WTC11 (cell line): ENCODE data around the gene PKN3. TPM values are rescaled to one million over a fixed set of nuclear protein-coding genes. Genes with fewer than 3 reads are reported as not detected.

Source experiments
- ATF1 ChIP-seq: sonication (generic); formaldehyde crosslinking; IDR thresholded peaks from 2 replicates; pipeline ENCODE4 v1.8.1; 2023; ENCODE audit warnings: mild to moderate bottlenecking, moderate library complexity, missing genetic modification reagents
- GTF2I ChIP-seq: fragments of 250-450 bp; sonication (Bioruptor Pico); conservative IDR thresholded peaks from 2 replicates; pipeline ENCODE4 v1.4.0; 2021; ENCODE audit warnings: mild to moderate bottlenecking
- MYBL2 ChIP-seq: sonication (generic); formaldehyde crosslinking; IDR thresholded peaks from 2 replicates; pipeline ENCODE4 v1.8.1; 2023; ENCODE audit warnings: mild to moderate bottlenecking, moderate library complexity, missing genetic modification reagents
- NFATC4 ChIP-seq: fragments of 250-450 bp; sonication (Bioruptor Pico); IDR thresholded peaks from 2 replicates; pipeline ENCODE4 v1.9.0; 2021; ENCODE audit warnings: mild to moderate bottlenecking
- NR1H2 ChIP-seq: sonication (generic); formaldehyde crosslinking; IDR thresholded peaks from 2 replicates; pipeline ENCODE4 v1.9.0; 2021; ENCODE audit warnings: mild to moderate bottlenecking, moderate library complexity, missing genetic modification reagents
- NR3C1 ChIP-seq: sonication (generic); formaldehyde crosslinking; conservative IDR thresholded peaks from 2 replicates; pipeline ENCODE4 v1.8.1; 2023; ENCODE audit warnings: low read depth, mild to moderate bottlenecking, missing genetic modification reagents
- RELA ChIP-seq: sonication (generic); formaldehyde crosslinking; IDR thresholded peaks from 2 replicates; pipeline ENCODE4 v1.8.1; 2022; ENCODE audit warnings: missing genetic modification reagents, mild to moderate bottlenecking, borderline replicate concordance
- SOX15 ChIP-seq: fragments of 250-450 bp; sonication (Bioruptor Pico); IDR thresholded peaks from 2 replicates; pipeline ENCODE4 v1.9.0; 2021; ENCODE audit warnings: mild to moderate bottlenecking
- ZNF121 ChIP-seq: sonication (generic); formaldehyde crosslinking; IDR thresholded peaks from 2 replicates; pipeline ENCODE4 v1.8.0; 2023; ENCODE audit warnings: missing genetic modification reagents
- ZNF416 ChIP-seq: fragments of 250-450 bp; sonication (Bioruptor Pico); IDR thresholded peaks from 2 replicates; pipeline ENCODE4 v1.9.0; 2021; ENCODE audit warnings: mild to moderate bottlenecking, inconsistent platforms
- total RNA-seq: library from RNA; stranded (reverse); gene quantifications from 3 replicates; pipeline ENCODE4 v1.2.3, GENCODE V29; 2021
- TF ChIP-seq, protein P1 (sequence below): sonication (generic); formaldehyde crosslinking; IDR thresholded peaks from 2 replicates; pipeline ENCODE4 v1.8.0; 2022; ENCODE audit warnings: mild to moderate bottlenecking, missing genetic modification reagents
- TF ChIP-seq, protein P2 (sequence below): sonication (generic); formaldehyde crosslinking; IDR thresholded peaks from 2 replicates; pipeline ENCODE4 v1.8.0; 2023; ENCODE audit warnings: missing genetic modification reagents, mild to moderate bottlenecking, borderline replicate concordance
- TF ChIP-seq, protein P3 (sequence below): sonication (generic); formaldehyde crosslinking; conservative IDR thresholded peaks from 2 replicates; pipeline ENCODE4 v1.8.1; 2023; ENCODE audit warnings: mild to moderate bottlenecking, low read depth, missing genetic modification reagents, moderate library complexity
- TF ChIP-seq, protein P4 (sequence below): sonication (generic); formaldehyde crosslinking; IDR thresholded peaks from 2 replicates; pipeline ENCODE4 v1.8.1; 2022; ENCODE audit warnings: missing genetic modification reagents, borderline replicate concordance
- TF ChIP-seq, protein P5 (sequence below): sonication (generic); formaldehyde crosslinking; IDR thresholded peaks from 2 replicates; pipeline ENCODE4 v1.8.0; 2023; ENCODE audit warnings: mild to moderate bottlenecking, missing genetic modification reagents
- TF ChIP-seq, protein P6 (sequence below): sonication (generic); formaldehyde crosslinking; IDR thresholded peaks from 2 replicates; pipeline ENCODE4 v1.8.1; 2022; ENCODE audit warnings: mild to moderate bottlenecking, missing genetic modification reagents, moderate library complexity, borderline replicate concordance
- TF ChIP-seq, protein P7 (sequence below): sonication (generic); formaldehyde crosslinking; IDR thresholded peaks from 2 replicates; pipeline ENCODE4 v1.8.0; 2022; ENCODE audit warnings: mild to moderate bottlenecking, missing genetic modification reagents
- TF ChIP-seq, protein P8 (sequence below): sonication (generic); formaldehyde crosslinking; IDR thresholded peaks from 2 replicates; pipeline ENCODE4 v1.8.1; 2023; ENCODE audit warnings: mild to moderate bottlenecking, missing genetic modification reagents, moderate library complexity
- TF ChIP-seq, protein P9 (sequence below): sonication (generic); formaldehyde crosslinking; IDR thresholded peaks from 2 replicates; pipeline ENCODE4 v1.8.1; 2022; ENCODE audit warnings: low read depth, mild to moderate bottlenecking, moderate library complexity, missing genetic modification reagents, borderline replicate concordance

Gene PKN3
- total RNA-seq, 1 experiment from 2014 or later: 24.1 TPM

DNA sequence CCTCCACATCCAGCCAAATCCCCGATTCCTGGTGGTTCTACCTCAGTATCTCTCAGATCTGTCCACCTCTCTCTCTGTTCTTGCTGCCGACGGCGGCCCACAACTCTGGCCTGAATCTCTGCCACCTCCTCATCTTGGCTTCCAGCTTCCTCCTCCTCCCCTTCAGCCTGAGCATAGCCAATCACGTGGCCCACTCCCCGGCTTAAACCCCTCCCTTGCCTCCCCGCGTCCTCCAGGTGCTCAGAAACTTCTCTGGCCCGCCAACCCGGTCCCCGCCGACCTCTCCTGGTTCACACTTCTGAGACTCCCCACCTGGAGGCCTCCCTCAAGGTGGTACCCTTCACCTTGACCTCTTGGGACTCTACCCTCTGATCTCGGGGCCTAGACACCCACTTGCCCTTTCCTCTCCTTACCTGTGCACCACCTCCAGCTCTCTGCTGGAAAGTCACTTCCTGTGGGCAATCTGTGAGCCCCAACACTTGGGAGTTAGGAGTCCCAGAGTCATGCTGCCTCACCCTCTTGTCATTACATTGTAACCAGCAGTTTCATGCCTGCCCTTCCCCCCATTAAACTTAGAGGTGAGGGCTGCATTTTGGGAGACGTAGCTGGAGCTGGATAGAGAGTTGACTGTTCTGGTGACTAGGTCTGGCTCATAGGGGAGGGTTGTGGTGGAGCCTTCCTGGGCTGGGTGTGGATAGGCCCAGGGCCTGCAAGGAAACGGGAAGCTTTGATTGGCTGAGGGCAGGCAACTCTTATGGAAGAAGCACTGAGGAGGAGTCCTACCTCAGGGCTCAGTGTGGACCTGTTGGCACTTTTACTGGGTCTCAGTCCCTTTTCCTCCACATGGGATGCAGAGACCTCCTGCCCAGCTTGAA lies 17.7 kb upstream of the PKN3 start (continued):
- TF ChIP-seq, protein P1, sequence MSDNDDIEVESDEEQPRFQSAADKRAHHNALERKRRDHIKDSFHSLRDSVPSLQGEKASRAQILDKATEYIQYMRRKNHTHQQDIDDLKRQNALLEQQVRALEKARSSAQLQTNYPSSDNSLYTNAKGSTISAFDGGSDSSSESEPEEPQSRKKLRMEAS (CRISPR knock-in tag): peak; percentile 71; the same call in 1 of the 2 replicates
- TF ChIP-seq, protein P2, sequence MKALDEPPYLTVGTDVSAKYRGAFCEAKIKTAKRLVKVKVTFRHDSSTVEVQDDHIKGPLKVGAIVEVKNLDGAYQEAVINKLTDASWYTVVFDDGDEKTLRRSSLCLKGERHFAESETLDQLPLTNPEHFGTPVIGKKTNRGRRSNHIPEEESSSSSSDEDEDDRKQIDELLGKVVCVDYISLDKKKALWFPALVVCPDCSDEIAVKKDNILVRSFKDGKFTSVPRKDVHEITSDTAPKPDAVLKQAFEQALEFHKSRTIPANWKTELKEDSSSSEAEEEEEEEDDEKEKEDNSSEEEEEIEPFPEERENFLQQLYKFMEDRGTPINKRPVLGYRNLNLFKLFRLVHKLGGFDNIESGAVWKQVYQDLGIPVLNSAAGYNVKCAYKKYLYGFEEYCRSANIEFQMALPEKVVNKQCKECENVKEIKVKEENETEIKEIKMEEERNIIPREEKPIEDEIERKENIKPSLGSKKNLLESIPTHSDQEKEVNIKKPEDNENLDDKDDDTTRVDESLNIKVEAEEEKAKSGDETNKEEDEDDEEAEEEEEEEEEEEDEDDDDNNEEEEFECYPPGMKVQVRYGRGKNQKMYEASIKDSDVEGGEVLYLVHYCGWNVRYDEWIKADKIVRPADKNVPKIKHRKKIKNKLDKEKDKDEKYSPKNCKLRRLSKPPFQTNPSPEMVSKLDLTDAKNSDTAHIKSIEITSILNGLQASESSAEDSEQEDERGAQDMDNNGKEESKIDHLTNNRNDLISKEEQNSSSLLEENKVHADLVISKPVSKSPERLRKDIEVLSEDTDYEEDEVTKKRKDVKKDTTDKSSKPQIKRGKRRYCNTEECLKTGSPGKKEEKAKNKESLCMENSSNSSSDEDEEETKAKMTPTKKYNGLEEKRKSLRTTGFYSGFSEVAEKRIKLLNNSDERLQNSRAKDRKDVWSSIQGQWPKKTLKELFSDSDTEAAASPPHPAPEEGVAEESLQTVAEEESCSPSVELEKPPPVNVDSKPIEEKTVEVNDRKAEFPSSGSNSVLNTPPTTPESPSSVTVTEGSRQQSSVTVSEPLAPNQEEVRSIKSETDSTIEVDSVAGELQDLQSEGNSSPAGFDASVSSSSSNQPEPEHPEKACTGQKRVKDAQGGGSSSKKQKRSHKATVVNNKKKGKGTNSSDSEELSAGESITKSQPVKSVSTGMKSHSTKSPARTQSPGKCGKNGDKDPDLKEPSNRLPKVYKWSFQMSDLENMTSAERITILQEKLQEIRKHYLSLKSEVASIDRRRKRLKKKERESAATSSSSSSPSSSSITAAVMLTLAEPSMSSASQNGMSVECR: no peak
- TF ChIP-seq RELA (CRISPR knock-in tag): no peak
- TF ChIP-seq, protein P3, sequence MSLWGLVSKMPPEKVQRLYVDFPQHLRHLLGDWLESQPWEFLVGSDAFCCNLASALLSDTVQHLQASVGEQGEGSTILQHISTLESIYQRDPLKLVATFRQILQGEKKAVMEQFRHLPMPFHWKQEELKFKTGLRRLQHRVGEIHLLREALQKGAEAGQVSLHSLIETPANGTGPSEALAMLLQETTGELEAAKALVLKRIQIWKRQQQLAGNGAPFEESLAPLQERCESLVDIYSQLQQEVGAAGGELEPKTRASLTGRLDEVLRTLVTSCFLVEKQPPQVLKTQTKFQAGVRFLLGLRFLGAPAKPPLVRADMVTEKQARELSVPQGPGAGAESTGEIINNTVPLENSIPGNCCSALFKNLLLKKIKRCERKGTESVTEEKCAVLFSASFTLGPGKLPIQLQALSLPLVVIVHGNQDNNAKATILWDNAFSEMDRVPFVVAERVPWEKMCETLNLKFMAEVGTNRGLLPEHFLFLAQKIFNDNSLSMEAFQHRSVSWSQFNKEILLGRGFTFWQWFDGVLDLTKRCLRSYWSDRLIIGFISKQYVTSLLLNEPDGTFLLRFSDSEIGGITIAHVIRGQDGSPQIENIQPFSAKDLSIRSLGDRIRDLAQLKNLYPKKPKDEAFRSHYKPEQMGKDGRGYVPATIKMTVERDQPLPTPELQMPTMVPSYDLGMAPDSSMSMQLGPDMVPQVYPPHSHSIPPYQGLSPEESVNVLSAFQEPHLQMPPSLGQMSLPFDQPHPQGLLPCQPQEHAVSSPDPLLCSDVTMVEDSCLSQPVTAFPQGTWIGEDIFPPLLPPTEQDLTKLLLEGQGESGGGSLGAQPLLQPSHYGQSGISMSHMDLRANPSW: no peak
- TF ChIP-seq, protein P4, sequence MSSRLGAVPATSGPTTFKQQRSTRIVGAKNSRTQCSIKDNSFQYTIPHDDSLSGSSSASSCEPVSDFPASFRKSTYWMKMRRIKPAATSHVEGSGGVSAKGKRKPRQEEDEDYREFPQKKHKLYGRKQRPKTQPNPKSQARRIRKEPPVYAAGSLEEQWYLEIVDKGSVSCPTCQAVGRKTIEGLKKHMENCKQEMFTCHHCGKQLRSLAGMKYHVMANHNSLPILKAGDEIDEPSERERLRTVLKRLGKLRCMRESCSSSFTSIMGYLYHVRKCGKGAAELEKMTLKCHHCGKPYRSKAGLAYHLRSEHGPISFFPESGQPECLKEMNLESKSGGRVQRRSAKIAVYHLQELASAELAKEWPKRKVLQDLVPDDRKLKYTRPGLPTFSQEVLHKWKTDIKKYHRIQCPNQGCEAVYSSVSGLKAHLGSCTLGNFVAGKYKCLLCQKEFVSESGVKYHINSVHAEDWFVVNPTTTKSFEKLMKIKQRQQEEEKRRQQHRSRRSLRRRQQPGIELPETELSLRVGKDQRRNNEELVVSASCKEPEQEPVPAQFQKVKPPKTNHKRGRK: no peak
- TF ChIP-seq, protein P5, sequence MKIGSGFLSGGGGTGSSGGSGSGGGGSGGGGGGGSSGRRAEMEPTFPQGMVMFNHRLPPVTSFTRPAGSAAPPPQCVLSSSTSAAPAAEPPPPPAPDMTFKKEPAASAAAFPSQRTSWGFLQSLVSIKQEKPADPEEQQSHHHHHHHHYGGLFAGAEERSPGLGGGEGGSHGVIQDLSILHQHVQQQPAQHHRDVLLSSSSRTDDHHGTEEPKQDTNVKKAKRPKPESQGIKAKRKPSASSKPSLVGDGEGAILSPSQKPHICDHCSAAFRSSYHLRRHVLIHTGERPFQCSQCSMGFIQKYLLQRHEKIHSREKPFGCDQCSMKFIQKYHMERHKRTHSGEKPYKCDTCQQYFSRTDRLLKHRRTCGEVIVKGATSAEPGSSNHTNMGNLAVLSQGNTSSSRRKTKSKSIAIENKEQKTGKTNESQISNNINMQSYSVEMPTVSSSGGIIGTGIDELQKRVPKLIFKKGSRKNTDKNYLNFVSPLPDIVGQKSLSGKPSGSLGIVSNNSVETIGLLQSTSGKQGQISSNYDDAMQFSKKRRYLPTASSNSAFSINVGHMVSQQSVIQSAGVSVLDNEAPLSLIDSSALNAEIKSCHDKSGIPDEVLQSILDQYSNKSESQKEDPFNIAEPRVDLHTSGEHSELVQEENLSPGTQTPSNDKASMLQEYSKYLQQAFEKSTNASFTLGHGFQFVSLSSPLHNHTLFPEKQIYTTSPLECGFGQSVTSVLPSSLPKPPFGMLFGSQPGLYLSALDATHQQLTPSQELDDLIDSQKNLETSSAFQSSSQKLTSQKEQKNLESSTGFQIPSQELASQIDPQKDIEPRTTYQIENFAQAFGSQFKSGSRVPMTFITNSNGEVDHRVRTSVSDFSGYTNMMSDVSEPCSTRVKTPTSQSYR: no peak
- no peak for TF ChIP-seq GTF2I (CRISPR knock-in tag)
- TF ChIP-seq, protein P6, sequence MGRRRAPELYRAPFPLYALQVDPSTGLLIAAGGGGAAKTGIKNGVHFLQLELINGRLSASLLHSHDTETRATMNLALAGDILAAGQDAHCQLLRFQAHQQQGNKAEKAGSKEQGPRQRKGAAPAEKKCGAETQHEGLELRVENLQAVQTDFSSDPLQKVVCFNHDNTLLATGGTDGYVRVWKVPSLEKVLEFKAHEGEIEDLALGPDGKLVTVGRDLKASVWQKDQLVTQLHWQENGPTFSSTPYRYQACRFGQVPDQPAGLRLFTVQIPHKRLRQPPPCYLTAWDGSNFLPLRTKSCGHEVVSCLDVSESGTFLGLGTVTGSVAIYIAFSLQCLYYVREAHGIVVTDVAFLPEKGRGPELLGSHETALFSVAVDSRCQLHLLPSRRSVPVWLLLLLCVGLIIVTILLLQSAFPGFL (CRISPR knock-in tag): no peak
- no peak for TF ChIP-seq ZNF121 (CRISPR knock-in tag)
- no peak for TF ChIP-seq NR3C1
- TF ChIP-seq NFATC4 (CRISPR knock-in tag): no peak
- TF ChIP-seq, protein P7, sequence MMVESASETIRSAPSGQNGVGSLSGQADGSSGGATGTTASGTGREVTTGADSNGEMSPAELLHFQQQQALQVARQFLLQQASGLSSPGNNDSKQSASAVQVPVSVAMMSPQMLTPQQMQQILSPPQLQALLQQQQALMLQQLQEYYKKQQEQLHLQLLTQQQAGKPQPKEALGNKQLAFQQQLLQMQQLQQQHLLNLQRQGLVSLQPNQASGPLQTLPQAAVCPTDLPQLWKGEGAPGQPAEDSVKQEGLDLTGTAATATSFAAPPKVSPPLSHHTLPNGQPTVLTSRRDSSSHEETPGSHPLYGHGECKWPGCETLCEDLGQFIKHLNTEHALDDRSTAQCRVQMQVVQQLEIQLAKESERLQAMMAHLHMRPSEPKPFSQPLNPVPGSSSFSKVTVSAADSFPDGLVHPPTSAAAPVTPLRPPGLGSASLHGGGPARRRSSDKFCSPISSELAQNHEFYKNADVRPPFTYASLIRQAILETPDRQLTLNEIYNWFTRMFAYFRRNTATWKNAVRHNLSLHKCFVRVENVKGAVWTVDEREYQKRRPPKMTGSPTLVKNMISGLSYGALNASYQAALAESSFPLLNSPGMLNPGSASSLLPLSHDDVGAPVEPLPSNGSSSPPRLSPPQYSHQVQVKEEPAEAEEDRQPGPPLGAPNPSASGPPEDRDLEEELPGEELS: no peak
- TF ChIP-seq NR1H2 (CRISPR knock-in tag): no peak
- TF ChIP-seq, protein P8, sequence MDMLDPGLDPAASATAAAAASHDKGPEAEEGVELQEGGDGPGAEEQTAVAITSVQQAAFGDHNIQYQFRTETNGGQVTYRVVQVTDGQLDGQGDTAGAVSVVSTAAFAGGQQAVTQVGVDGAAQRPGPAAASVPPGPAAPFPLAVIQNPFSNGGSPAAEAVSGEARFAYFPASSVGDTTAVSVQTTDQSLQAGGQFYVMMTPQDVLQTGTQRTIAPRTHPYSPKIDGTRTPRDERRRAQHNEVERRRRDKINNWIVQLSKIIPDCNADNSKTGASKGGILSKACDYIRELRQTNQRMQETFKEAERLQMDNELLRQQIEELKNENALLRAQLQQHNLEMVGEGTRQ (CRISPR knock-in tag): peak; percentile 92
- no peak for TF ChIP-seq MYBL2 (CRISPR knock-in tag)
- TF ChIP-seq, protein P9, sequence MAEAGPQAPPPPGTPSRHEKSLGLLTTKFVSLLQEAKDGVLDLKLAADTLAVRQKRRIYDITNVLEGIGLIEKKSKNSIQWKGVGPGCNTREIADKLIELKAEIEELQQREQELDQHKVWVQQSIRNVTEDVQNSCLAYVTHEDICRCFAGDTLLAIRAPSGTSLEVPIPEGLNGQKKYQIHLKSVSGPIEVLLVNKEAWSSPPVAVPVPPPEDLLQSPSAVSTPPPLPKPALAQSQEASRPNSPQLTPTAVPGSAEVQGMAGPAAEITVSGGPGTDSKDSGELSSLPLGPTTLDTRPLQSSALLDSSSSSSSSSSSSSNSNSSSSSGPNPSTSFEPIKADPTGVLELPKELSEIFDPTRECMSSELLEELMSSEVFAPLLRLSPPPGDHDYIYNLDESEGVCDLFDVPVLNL (CRISPR knock-in tag): no peak
- no peak for TF ChIP-seq SOX15
- no peak for TF ChIP-seq ATF1 (CRISPR knock-in tag)
- 0 out of 2 replicates have a peak, but pooled peaks have one; percentile 52 for TF ChIP-seq ZNF416
